Type B pancreatic cell (in vitro differentiated cells): ENCODE results near the gene PIGH. TPM values are rescaled to one million over a fixed set of nuclear protein-coding genes. Genes with fewer than 3 reads are reported as not detected.

Experiments
- DNase-seq: peaks from one replicate; pipeline ENCODE4 v3.0.0; 2021; ENCODE audit warnings: mixed read lengths; ENCODE audit not compliant: unreplicated experiment; ENCODE audit errors: extremely low spot score
- H3K27ac Mint-ChIP-seq: 2 replicates; pipeline ENCODE4 v1.8.0; 2021; ENCODE audit warnings: mild to moderate bottlenecking, mixed read lengths
- H3K27me3 Mint-ChIP-seq: 2 replicates; pipeline ENCODE4 v1.8.0; 2021; ENCODE audit warnings: mixed read lengths
- H3K36me3 Mint-ChIP-seq: 2 replicates; pipeline ENCODE4 v1.8.0; 2021; ENCODE audit warnings: mixed read lengths
- H3K4me1 Mint-ChIP-seq: one replicate; pipeline ENCODE4 v1.8.0; 2021; ENCODE audit warnings: mixed read lengths; ENCODE audit not compliant: unreplicated experiment
- H3K4me3 Mint-ChIP-seq: 2 replicates; pipeline ENCODE4 v1.8.0; 2021; ENCODE audit warnings: mild to moderate bottlenecking, mixed read lengths
- H3K9me3 Mint-ChIP-seq: 2 replicates; pipeline ENCODE4 v1.8.0; 2021; ENCODE audit warnings: mixed read lengths
- total RNA-seq: library from RNA; stranded (reverse); gene quantifications from 2 replicates; pipeline ENCODE4 v1.2.1, GENCODE V29; 2021; ENCODE audit warnings: low replicate concordance
- TF ChIP-seq, protein P1 (sequence below): fragments of 200-600 bp; sonication (generic); conservative IDR thresholded peaks from 2 replicates; pipeline ENCODE4 v1.5.0; 2021; ENCODE audit warnings: antibody characterized with exemption, mild to moderate bottlenecking

Gene PIGH
- total RNA-seq, 1 donor from 2014 or later: 20.3 TPM

- DNase-seq: no peak
- Mint-ChIP-seq H3K27me3 (no peaks in the 10 kb centered on the region), H3K9me3 (no peaks in the 10 kb centered on the region), H3K4me1 (no peaks in the 10 kb centered on the region), H3K4me3 (no peak overlapping the region), H3K27ac (no peak overlapping the region), H3K36me3 (peaks cover 6% of the 10 kb centered on the region)
- TF ChIP-seq, protein P1, sequence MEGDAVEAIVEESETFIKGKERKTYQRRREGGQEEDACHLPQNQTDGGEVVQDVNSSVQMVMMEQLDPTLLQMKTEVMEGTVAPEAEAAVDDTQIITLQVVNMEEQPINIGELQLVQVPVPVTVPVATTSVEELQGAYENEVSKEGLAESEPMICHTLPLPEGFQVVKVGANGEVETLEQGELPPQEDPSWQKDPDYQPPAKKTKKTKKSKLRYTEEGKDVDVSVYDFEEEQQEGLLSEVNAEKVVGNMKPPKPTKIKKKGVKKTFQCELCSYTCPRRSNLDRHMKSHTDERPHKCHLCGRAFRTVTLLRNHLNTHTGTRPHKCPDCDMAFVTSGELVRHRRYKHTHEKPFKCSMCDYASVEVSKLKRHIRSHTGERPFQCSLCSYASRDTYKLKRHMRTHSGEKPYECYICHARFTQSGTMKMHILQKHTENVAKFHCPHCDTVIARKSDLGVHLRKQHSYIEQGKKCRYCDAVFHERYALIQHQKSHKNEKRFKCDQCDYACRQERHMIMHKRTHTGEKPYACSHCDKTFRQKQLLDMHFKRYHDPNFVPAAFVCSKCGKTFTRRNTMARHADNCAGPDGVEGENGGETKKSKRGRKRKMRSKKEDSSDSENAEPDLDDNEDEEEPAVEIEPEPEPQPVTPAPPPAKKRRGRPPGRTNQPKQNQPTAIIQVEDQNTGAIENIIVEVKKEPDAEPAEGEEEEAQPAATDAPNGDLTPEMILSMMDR: no peak
These were observed 10.8 kb downstream of the PIGH start for GRCh38 chr14:67589204-67589770.

GRCh38 chr14:67586369-67586768 is 13.7 kb downstream of the PIGH start:
- H3K27ac Mint-ChIP-seq: no peak overlapping the region
- H3K36me3 Mint-ChIP-seq: peaks cover 6% of the 10 kb centered on the region
- H3K9me3 Mint-ChIP-seq: no peaks in the 10 kb centered on the region
- no peak for DNase-seq
- H3K4me1 Mint-ChIP-seq: no peaks in the 10 kb centered on the region
- TF ChIP-seq, protein P1: no peak
- no peak overlapping the region for H3K4me3 Mint-ChIP-seq
- H3K27me3 Mint-ChIP-seq: no peaks in the 10 kb centered on the region

DNA sequence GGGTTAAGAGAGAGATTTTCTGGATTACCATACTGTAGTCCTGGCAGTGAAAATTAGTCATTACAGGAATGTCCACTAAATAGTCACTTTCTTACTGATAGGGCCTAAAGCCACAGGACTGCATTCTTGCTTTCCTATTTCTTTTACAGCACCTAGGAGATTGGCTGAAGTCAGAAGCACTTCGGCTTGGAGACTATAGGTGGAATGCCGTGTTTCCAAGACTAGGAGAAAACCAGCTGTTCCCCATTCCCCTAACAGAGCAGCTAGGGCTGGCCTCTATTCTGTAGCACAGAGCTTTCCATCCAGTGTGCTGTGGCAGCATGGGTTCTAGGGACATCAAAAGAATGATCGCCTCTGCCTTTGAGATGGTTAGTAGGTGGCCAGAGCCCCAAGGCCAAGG is 15.1 kb downstream of the PIGH start:
- no peak for DNase-seq
- H3K9me3 Mint-ChIP-seq: no peaks in the 10 kb centered on the region
- no peak overlapping the region for H3K4me3 Mint-ChIP-seq
- no peak overlapping the region for H3K27ac Mint-ChIP-seq
- H3K27me3 Mint-ChIP-seq: no peaks in the 10 kb centered on the region
- TF ChIP-seq, protein P1: no peak
- H3K36me3 Mint-ChIP-seq: peaks cover 6% of the 10 kb centered on the region
- no peaks in the 10 kb centered on the region for H3K4me1 Mint-ChIP-seq

- Mint-ChIP-seq H3K9me3 (no peaks in the 10 kb centered on the region), H3K4me3 (no peak overlapping the region), H3K4me1 (no peaks in the 10 kb centered on the region), H3K27me3 (no peaks in the 10 kb centered on the region), H3K27ac (peak overlapping the region; percentile 48), H3K36me3 (peaks cover 6% of the 10 kb centered on the region)
- no peak for DNase-seq
- TF ChIP-seq, protein P1: peak; percentile 78
These were observed 16.1 kb downstream of the PIGH start for GRCh38 chr14:67583711-67584644.

DNA sequence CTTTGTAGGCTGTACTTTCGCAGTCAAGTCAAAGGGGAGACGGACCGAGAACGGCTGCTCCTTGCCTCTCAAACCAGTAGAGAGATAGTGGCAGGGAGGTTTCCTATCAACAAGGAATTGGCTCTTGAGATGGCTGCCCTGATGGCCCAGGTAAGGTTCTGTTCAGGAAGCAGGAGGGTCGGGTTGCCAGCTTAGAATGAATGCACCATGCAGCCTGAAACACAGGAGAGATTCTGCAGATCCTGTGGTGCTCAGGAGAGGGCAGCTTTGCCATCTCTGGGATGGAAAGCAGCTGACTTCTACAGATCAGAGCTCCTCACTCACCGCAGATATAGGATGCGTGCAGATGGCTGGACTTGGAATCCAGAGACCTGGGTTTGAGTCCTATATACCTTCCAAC is 18.0 kb downstream of the PIGH start:
- Mint-ChIP-seq H3K9me3 (no peaks in the 10 kb centered on the region), H3K27ac (no peak overlapping the region), H3K4me3 (no peak overlapping the region), H3K27me3 (no peaks in the 10 kb centered on the region), H3K36me3 (peaks cover 6% of the 10 kb centered on the region), H3K4me1 (no peaks in the 10 kb centered on the region)
- TF ChIP-seq, protein P1: no peak
- DNase-seq: no peak
